ENCODE measurements around the gene RFX5. TPM values are rescaled to one million over a fixed set of nuclear protein-coding genes. Genes with fewer than 3 reads are reported as not detected.
"Not testable (repeated sequence)": the region's sequence is repeated elsewhere in the genome, so short reads cannot be mapped to it uniquely, and the experiment has no call there.

The RFX5 gene
- total RNA-seq, result 69.2 and 73.1 TPM in 2 replicates

GRCh38 chr1:151346769-151347522, at the start of gene RFX5:
Gene RFX5, minus strand, starts transcription at chr1:151347252. Its CDS starts 932 bp downstream, at chr1:151346320.
- peaks cover 3% of the 10 kb centered on the region for H3K9me3 Mint-ChIP-seq
- peak; percentile 98 for DNase-seq
- peaks cover 40% of the 10 kb centered on the region for H3K36me3 Mint-ChIP-seq (ENCODE audit: low read depth)
- H3K4me3 Mint-ChIP-seq, result peak within 1 kb of the TSS; percentile 95
- H3K27ac Mint-ChIP-seq, result peak within 1 kb of the TSS; percentile 98
- no peaks in the 10 kb centered on the region for H3K27me3 Mint-ChIP-seq
- H3K4me1 Mint-ChIP-seq, result peaks cover 38% of the 10 kb centered on the region
- intact Hi-C loops (cut with micrococcal nuclease), result loop anchor here (1.0 to 2.0 kb wide), 5 partner anchors 20 to 150 kb away; partner anchors contain the start of genes PI4KB and PSMB4

DNA sequence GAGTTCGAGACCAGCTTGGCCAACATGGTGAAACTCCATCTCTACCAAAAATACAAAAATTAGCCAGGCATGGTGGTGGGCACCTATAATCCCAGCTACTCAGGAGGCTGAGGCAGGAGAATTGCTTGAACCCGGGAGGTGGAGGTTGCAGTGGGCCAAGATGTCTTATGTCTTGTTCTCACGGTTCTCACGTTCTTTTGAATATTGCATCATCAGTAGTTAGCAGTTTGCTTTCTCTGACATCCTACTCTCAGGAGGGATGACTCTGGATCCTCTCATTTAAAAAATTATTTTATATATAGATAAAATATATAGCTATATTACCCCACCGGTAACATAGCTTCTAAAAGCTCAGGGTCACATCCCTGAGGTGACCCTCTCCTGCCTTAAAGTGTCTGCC, 49.2 kb upstream of the RFX5 start:
- not testable (repeated sequence) for DNase-seq, H3K27ac Mint-ChIP-seq, H3K9me3 Mint-ChIP-seq, H3K4me3 Mint-ChIP-seq
- intact Hi-C loops (cut with micrococcal nuclease), result loop anchor here (5.0 kb wide), 1 partner anchor 84 kb away; no protein-coding TSS in a partner anchor
- H3K36me3 Mint-ChIP-seq (ENCODE audit: low read depth), result peaks cover 18% of the 10 kb centered on the region
- H3K4me1 Mint-ChIP-seq, result peaks cover 16% of the 10 kb centered on the region
- H3K27me3 Mint-ChIP-seq, result peaks cover 13% of the 10 kb centered on the region

GRCh38 chr1:151393583-151393982, 46.5 kb upstream of the RFX5 start:
- H3K27ac Mint-ChIP-seq, result no peak overlapping the region
- H3K4me1 Mint-ChIP-seq, result no peaks in the 10 kb centered on the region
- peaks cover 13% of the 10 kb centered on the region for H3K27me3 Mint-ChIP-seq
- intact Hi-C loops (cut with micrococcal nuclease), result no loop called here
- H3K9me3 Mint-ChIP-seq, result no peaks in the 10 kb centered on the region
- no peaks in the 10 kb centered on the region for H3K36me3 Mint-ChIP-seq (ENCODE audit: low read depth)
- H3K4me3 Mint-ChIP-seq, result no peak overlapping the region
- DNase-seq, result no peak

DNA sequence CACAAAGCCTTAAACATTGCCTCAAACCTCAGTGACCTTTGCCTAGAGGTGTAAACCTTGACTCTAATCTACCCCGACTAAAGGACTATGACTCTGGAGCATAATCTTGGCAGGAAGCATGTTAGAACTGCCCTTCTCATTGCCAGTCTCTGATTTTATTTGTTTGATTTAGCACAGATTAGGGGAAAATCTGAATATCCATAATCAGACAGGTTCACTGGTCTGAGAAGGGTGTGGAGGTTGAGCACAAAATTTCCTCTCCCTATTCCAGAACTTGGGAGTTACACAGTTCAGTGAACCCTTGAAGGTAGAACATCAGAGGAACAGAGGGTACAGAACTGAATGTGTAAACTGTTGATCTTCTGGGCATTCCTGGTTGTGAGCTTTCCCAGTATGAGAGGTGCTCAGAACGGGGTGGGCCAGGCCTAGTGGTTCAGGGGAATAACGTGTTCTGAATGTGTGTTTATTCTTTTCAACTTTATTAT, 44.1 kb upstream of the RFX5 start:
- no peak overlapping the region for H3K4me3 Mint-ChIP-seq
- H3K27ac Mint-ChIP-seq, result no peak overlapping the region
- no peaks in the 10 kb centered on the region for H3K36me3 Mint-ChIP-seq (ENCODE audit: low read depth)
- no peaks in the 10 kb centered on the region for H3K4me1 Mint-ChIP-seq
- H3K9me3 Mint-ChIP-seq, result no peaks in the 10 kb centered on the region
- no peak for DNase-seq
- H3K27me3 Mint-ChIP-seq, result peaks cover 16% of the 10 kb centered on the region
- intact Hi-C loops (cut with micrococcal nuclease), result no loop called here

DNA sequence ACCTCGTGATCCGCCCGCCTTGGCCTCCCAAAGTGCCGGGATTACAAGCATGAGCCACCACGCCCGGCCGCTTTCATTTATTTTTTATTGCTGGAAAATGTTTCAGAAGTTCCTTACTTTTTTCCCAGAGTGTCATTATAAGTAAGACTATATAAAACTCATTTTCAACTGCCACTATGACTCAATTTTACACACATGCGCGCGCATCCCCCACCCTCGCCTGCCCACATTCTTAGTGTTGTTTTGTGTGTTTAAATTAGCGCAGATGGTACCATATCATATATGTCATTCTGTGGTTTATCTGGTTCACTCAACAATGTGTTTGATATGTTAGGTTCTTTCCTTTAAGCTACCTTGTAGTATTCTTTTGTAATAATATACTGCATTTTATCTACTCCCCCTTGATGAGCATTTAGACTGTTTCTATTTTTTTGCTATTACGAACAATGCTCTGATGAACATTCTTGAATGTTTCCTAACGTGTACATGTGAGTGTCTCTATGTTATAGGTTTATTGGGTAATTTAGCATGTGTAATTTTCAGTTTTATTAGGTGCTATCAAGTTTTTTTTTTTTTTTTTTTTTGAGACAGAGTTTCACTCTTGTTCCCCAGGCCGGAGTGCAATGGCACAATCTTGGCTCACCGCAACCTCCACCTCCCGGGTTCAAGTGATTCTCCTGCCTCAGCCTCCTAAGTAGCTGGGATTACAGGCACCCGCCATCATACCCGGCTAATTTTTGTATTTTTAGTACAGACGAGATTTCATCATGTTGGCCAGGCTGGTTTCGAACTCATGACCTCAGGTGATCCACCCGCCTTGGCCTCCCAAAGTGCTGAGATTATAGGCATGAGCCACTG, 43.4 kb upstream of the RFX5 start:
- H3K36me3 Mint-ChIP-seq (ENCODE audit: low read depth); H3K27ac Mint-ChIP-seq; intact Hi-C loops (cut with micrococcal nuclease); H3K4me3 Mint-ChIP-seq; H3K9me3 Mint-ChIP-seq; DNase-seq; H3K4me1 Mint-ChIP-seq: not testable (repeated sequence)
- peaks cover 16% of the 10 kb centered on the region for H3K27me3 Mint-ChIP-seq

DNA sequence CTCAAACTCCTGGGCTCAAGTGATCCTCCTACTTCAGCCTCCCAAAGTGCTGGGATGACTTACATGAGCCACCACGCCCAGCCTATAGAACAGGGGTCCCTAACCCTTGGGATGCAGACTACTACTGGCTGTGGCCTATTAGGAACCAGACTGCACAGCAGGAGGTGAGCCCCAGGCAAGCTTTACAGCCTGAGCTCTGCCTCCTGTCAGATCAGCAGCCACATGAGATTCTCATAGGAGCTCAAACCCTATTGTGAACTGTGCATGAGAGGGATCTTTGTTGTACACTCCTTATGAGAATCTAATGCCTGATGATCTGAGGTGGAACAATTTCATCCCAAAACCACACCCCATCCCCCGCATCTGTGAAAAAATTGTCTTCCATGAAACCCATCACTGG, 39.0 kb upstream of the RFX5 start:
- no peak for DNase-seq
- no peaks in the 10 kb centered on the region for H3K36me3 Mint-ChIP-seq (ENCODE audit: low read depth)
- H3K4me3 Mint-ChIP-seq, result no peak overlapping the region
- intact Hi-C loops (cut with micrococcal nuclease), result no loop called here
- H3K9me3 Mint-ChIP-seq, result no peaks in the 10 kb centered on the region
- H3K4me1 Mint-ChIP-seq, result no peaks in the 10 kb centered on the region
- H3K27me3 Mint-ChIP-seq, result peaks cover 3% of the 10 kb centered on the region
- H3K27ac Mint-ChIP-seq, result no peak overlapping the region

- H3K27ac Mint-ChIP-seq, result no peak overlapping the region
- no peaks in the 10 kb centered on the region for H3K4me1 Mint-ChIP-seq
- H3K9me3 Mint-ChIP-seq, result no peaks in the 10 kb centered on the region
- intact Hi-C loops (cut with micrococcal nuclease), result no loop called here
- DNase-seq, result no peak
- no peak overlapping the region for H3K4me3 Mint-ChIP-seq
- H3K27me3 Mint-ChIP-seq, result peaks cover 3% of the 10 kb centered on the region
- H3K36me3 Mint-ChIP-seq (ENCODE audit: low read depth), result no peaks in the 10 kb centered on the region
Observed at GRCh38 chr1:151384584-151384983, 37.5 kb upstream of the RFX5 start.

DNA sequence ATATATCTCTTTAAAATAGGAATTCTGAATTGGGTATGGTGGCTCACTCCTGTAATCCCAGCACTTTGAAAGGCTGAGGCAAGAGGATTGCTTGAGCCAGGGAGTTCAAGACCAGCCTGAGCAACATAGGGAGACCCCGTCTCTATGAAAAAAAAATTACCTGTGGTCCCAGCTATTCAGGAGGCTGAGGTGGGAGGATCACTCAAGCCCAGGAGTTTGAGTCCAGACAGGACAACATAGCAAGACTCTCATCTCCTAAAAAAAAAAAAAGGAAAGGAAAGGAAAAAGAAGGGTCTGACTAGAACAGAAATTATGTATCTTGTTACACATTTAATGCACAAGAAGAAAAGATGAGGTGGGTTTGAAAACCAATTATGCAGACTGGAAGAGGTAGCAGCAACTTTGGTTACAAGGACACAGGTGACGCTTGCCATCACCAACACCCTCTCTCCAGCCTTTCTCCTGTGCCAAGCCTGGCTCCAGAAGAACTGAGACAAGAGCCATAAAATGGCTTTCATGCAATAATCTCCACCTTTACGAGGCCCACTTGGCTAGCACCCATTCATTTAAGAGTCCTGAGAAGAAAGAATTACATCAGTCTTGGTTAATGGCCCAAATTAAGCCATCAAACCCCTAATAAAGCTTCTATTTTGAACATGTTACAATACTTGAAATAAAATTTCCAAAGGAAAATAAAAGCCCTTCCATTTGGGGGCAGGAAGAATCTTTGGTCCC, 30.3 kb upstream of the RFX5 start:
- intact Hi-C loops (cut with micrococcal nuclease), result no loop called here

DNA sequence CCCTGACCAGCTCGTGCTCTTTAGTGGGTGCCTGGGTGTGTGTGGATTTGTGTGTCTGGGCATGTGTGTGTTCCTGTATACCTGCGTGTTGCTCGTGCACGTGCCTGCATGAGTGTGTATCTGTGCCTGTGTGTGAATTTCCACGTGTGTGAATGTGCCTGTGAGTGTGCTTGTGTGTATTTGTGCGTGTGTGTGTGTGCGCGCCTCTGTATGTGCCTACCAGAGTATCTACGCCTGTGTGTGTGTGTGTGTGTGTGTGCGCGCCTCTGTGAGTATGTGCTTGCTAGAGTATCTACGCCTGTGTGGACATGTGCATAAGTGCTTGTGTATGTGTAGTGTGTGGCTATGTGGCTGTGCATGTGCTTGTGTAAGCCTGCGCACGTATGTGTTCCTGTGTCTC, 26.1 kb upstream of the RFX5 start:
- no peak overlapping the region for H3K27ac Mint-ChIP-seq
- H3K9me3 Mint-ChIP-seq, result no peaks in the 10 kb centered on the region
- peaks cover 3% of the 10 kb centered on the region for H3K4me1 Mint-ChIP-seq
- H3K4me3 Mint-ChIP-seq, result no peak overlapping the region
- H3K27me3 Mint-ChIP-seq, result peaks cover 5% of the 10 kb centered on the region
- intact Hi-C loops (cut with micrococcal nuclease), result no loop called here
- H3K36me3 Mint-ChIP-seq (ENCODE audit: low read depth), result no peaks in the 10 kb centered on the region
- DNase-seq, result no peak

More for the DNA sequence above, 30.3 kb upstream of the RFX5 start:
- Mint-ChIP-seq H3K36me3 (ENCODE audit: low read depth) (no peaks in the 10 kb centered on the region), H3K27me3 (peaks cover 6% of the 10 kb centered on the region), H3K4me3 (no peak overlapping the region), H3K4me1 (peaks cover 3% of the 10 kb centered on the region), H3K27ac (no peak overlapping the region), H3K9me3 (no peaks in the 10 kb centered on the region)
- no peak for DNase-seq

- peaks cover 3% of the 10 kb centered on the region for H3K4me1 Mint-ChIP-seq
- no peaks in the 10 kb centered on the region for H3K36me3 Mint-ChIP-seq (ENCODE audit: low read depth)
- peaks cover 1% of the 10 kb centered on the region for H3K27me3 Mint-ChIP-seq
- no peak within 1 kb of the TSS for H3K4me3 Mint-ChIP-seq
- intact Hi-C loops (cut with micrococcal nuclease), result no loop called here
- no peak for DNase-seq
- no peaks in the 10 kb centered on the region for H3K9me3 Mint-ChIP-seq
- H3K27ac Mint-ChIP-seq, result no peak within 1 kb of the TSS
Observed at GRCh38 chr1:151372058-151372934, 25.2 kb upstream of the RFX5 start, which contains the start of gene SELENBP1. Gene SELENBP1, minus strand, starts transcription at chr1:151372705. Its CDS starts 64 bp downstream, at chr1:151372641.

DNA sequence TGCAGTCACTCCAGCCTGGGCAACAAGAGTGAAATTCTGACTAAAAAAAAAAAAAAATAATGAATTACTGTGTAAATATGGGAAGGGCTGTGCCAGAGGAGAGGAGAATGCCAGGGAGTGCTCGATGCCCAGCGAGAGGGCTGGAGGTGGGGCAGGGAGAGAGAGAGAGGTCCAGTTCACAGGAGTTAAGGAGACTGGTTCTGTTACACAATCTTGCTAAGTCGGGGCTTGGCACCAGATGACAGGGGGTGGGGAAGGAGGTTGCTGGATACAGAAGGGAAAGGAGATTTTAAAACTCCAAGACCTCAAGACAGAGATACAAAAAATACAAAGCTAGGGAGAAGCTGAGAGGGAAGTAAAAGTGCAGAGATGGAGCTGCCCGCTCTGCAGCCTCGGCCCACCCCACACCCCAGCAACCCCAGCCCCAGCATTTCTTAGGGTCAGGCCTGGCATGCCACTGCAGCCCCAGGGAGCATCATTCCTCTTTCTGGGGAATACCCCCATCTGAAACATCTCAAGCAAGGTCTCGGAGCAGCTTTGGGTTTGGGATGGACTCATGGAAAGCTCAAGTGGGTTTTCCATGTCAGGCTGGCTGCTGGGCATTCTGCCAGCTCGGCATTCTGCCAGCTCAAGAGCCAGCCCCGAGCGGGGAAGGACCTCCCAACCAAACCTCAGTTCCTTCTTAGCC, 24.5 kb upstream of the RFX5 start:
- Mint-ChIP-seq H3K9me3 (no peaks in the 10 kb centered on the region), H3K27me3 (peaks cover 1% of the 10 kb centered on the region), H3K36me3 (ENCODE audit: low read depth) (no peaks in the 10 kb centered on the region), H3K27ac (no peak overlapping the region), H3K4me1 (peaks cover 3% of the 10 kb centered on the region), H3K4me3 (no peak overlapping the region)
- DNase-seq, result no peak
- intact Hi-C loops (cut with micrococcal nuclease), result no loop called here

GRCh38 chr1:151370211-151370911, 23.3 kb upstream of the RFX5 start:
- Mint-ChIP-seq H3K36me3 (ENCODE audit: low read depth) (no peaks in the 10 kb centered on the region), H3K4me1 (peaks cover 3% of the 10 kb centered on the region), H3K27me3 (no peaks in the 10 kb centered on the region), H3K9me3 (no peaks in the 10 kb centered on the region), H3K4me3 (no peak overlapping the region), H3K27ac (no peak overlapping the region)
- no peak for DNase-seq
- intact Hi-C loops (cut with micrococcal nuclease), result no loop called here

All from activated CD4-positive, alpha-beta T cell treated with anti-CD3 and anti-CD28 coated beads, Interleukin-2, amount 10 ng/mL, durations not matched to agents 24 days and 14 days (primary cell).